GM12891 (cell line): ENCODE results near the gene LDB2.

Experiments
- POLR2AphosphoS5 ChIP-seq: IDR thresholded peaks from 2 replicates; pipeline ENCODE4 v1.6.1; 2011; ENCODE audit warnings: low read depth, low read length, control low read depth
- SPI1 ChIP-seq: IDR thresholded peaks from 2 replicates; pipeline ENCODE4 v1.6.1; 2011; ENCODE audit warnings: low read depth, low read length, control low read depth

- TF ChIP-seq SPI1 (no peak), POLR2AphosphoS5 (no peak)
Measured at GRCh38 chr4:16457944-16458343, 440.5 kb downstream of the LDB2 start.
